Measurements from ENCODE around the gene ERFL.

- TF ChIP-seq CTCF (IDR thresholded peaks at IDR 0.05; ENCODE audit: insufficient read depth, low read length) (no peak), POLR2AphosphoS5 (IDR thresholded peaks at IDR 0.05; ENCODE audit: low read depth) (no peak)
Measured at GRCh38 chr19:41897181-41897580, 31.1 kb downstream of the ERFL start.
